Measurements from ENCODE around the gene CHCHD3. TPM values are rescaled to one million over a fixed set of nuclear protein-coding genes. Genes with fewer than 3 reads are reported as not detected.
A peak's percentile ranks its signal among the peaks of the same experiment; 100 is the strongest.

Gene CHCHD3
- total RNA-seq, 2 experiments from 2014 or later, result 83.5 to 83.8 TPM

DNA sequence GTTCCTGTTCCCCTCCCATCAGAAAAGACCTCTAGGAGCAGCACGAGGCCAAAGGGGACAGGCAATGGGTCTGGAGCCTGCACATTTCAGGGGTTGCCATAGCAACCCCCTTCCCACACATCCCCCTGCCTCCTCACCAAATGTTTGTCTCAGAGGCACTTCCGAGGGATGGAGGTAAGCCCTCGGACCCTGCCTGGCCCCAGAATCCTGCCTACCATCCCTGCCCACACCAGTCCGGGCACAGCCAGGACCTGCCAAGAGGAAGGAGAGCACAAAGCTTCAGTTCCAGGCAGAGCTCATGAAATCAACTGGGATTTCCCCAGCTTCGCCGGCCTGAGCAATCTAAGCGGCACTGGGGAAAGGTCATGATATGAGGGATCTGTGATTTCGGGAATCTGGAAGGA lies 330.6 kb downstream of the CHCHD3 start:
- Histone ChIP-seq H3K4me2 (ENCODE audit: low read length) (no peak overlapping the region), H3K4me1 (ENCODE audit: insufficient read depth, low read length, poor library complexity, severe bottlenecking) (peaks cover 28% of the 10 kb centered on the region), H3K79me2 (ENCODE audit: insufficient read depth, low read depth, low read length) (no peaks in the 10 kb centered on the region), H3K4me3 (ENCODE audit: low read depth, low read length, poor library complexity, severe bottlenecking) (no peak overlapping the region), H3K36me3 (ENCODE audit: insufficient read depth, low read length) (no peaks in the 10 kb centered on the region), H3K9me2 (ENCODE audit: insufficient read depth, low read length) (no peaks in the 10 kb centered on the region), H3K9me3 (ENCODE audit: low read length) (no peaks in the 10 kb centered on the region), H4K20me1 (ENCODE audit: insufficient read depth, low read length) (no peaks in the 10 kb centered on the region), H3K27ac (ENCODE audit: low read depth, low read length, poor library complexity, severe bottlenecking) (no peak overlapping the region), H2AFZ (ENCODE audit: low read length) (peak overlapping the region; percentile 94; the same call in 1 of the 2 replicates)
- no TSS peak for BruUV-seq (replicated peaks)
- CTCF ChIA-PET (ENCODE audit: unreplicated experiment), result interaction anchor here (0.7 kb wide), 1 partner anchor 1104 kb away, joined by 3 read pairs; no protein-coding TSS in a partner anchor
- intact Hi-C loops (cut with micrococcal nuclease; ENCODE audit: unreplicated experiment), result no loop called here
- POLR2A ChIA-PET, result interaction anchor here (0.5 to 0.7 kb wide), 2 partner anchors 277 to 1062 kb away, joined by 3 read pairs; no protein-coding TSS in a partner anchor
- no peak for TF ChIP-seq CTCF (conservative IDR thresholded peaks at IDR 0.05; ENCODE audit: low read length)
- DNase-seq (ENCODE audit: low spot score), result no peak

DNA sequence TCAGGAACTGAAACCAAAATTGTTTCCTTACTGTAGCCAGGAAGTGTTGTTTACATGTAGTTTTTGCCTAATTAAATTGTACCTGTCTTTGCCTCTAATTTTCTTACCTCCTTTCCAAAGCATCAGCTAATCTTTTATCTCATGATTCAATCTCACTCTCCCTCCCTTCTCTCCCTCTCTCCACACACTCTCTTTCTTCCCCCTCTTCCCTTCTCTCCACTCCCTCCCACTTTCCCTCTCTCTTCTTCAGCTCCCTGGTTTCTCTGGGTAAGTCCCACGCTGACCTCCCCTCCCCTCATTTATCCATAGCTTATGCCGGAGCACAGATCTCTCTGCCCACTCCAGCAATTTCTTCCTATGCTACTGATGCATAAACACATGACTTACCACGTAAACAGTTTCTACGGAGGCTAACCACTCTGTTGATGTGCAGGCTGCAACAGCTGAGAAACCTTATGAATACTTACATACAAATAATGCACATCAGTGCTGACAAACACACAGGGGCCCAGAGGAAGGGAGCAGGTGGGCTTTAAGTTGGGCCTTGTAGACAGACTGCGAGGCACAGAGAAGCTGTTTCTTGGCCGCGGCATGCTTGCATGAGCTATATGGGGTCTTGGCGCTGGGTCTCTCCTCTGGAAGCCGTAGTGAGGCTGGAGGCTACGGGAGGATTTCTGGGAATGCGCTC lies 331.2 kb downstream of the CHCHD3 start:
- Histone ChIP-seq H4K20me1 (ENCODE audit: insufficient read depth, low read length) (no peaks in the 10 kb centered on the region), H3K9me3 (ENCODE audit: low read length) (no peaks in the 10 kb centered on the region), H3K4me1 (ENCODE audit: insufficient read depth, low read length, poor library complexity, severe bottlenecking) (peaks cover 28% of the 10 kb centered on the region), H3K9me2 (ENCODE audit: insufficient read depth, low read length) (no peaks in the 10 kb centered on the region), H2AFZ (ENCODE audit: low read length) (peak overlapping the region; percentile 94), H3K4me2 (ENCODE audit: low read length) (peak overlapping the region; percentile 64), H3K79me2 (ENCODE audit: insufficient read depth, low read depth, low read length) (no peaks in the 10 kb centered on the region), H3K4me3 (ENCODE audit: low read depth, low read length, poor library complexity, severe bottlenecking) (peak overlapping the region; percentile 45), H3K27ac (ENCODE audit: low read depth, low read length, poor library complexity, severe bottlenecking) (peak overlapping the region; percentile 42), H3K36me3 (ENCODE audit: insufficient read depth, low read length) (no peaks in the 10 kb centered on the region)
- no peak for DNase-seq (ENCODE audit: low spot score)
- ChIA-PET CTCF (ENCODE audit: unreplicated experiment) (no interaction called here), POLR2A (interaction anchor here (0.5 to 2.0 kb wide), 3 partner anchors 10 to 1061 kb away, joined by 3 to 7 read pairs (median 3); no protein-coding TSS in a partner anchor)
- no TSS peak for BruUV-seq (replicated peaks)
- intact Hi-C loops (cut with micrococcal nuclease; ENCODE audit: unreplicated experiment), result no loop called here
- TF ChIP-seq EZH2phosphoT487 (IDR thresholded peaks at IDR 0.05; ENCODE audit: borderline replicate concordance, low read depth, low read length) (no peak), CTCF (conservative IDR thresholded peaks at IDR 0.05; ENCODE audit: low read length) (no peak)

GRCh38 chr7:132750096-132750495 lies 331.8 kb downstream of the CHCHD3 start:
- Histone ChIP-seq H3K4me3 (ENCODE audit: low read depth, low read length, poor library complexity, severe bottlenecking) (peak overlapping the region; percentile 45), H3K4me1 (ENCODE audit: insufficient read depth, low read length, poor library complexity, severe bottlenecking) (peaks cover 28% of the 10 kb centered on the region), H3K9me2 (ENCODE audit: insufficient read depth, low read length) (no peaks in the 10 kb centered on the region), H3K9me3 (ENCODE audit: low read length) (no peaks in the 10 kb centered on the region), H2AFZ (ENCODE audit: low read length) (peak overlapping the region; percentile 94), H3K4me2 (ENCODE audit: low read length) (peak overlapping the region; percentile 64), H3K36me3 (ENCODE audit: insufficient read depth, low read length) (no peaks in the 10 kb centered on the region), H3K79me2 (ENCODE audit: insufficient read depth, low read depth, low read length) (no peaks in the 10 kb centered on the region), H4K20me1 (ENCODE audit: insufficient read depth, low read length) (no peaks in the 10 kb centered on the region), H3K27ac (ENCODE audit: low read depth, low read length, poor library complexity, severe bottlenecking) (peak overlapping the region; percentile 42)
- no TSS peak for BruUV-seq (replicated peaks)
- peak; percentile 47 for DNase-seq (ENCODE audit: low spot score)
- intact Hi-C loops (cut with micrococcal nuclease; ENCODE audit: unreplicated experiment), result no loop called here
- POLR2A ChIA-PET, result interaction anchor here (2.0 kb wide), 1 partner anchor 9 kb away, joined by 7 read pairs; no protein-coding TSS in a partner anchor
- CTCF ChIA-PET (ENCODE audit: unreplicated experiment), result no interaction called here
- TF ChIP-seq CTCF (conservative IDR thresholded peaks at IDR 0.05; ENCODE audit: low read length) (no peak), EZH2phosphoT487 (IDR thresholded peaks at IDR 0.05; ENCODE audit: borderline replicate concordance, low read depth, low read length) (no peak)
